WI38 (cell line): ENCODE measurements around the gene ITGB6.
"Not testable (repeated sequence)": the region's sequence is repeated elsewhere in the genome, so short reads cannot be mapped to it uniquely, and the experiment has no call there.

ENCODE experiments used
- H3K4me3 ChIP-seq: 2 replicates; pipeline ENCODE4 v1.5.1; 2011; ENCODE audit warnings: low read depth, mild to moderate bottlenecking, control low read depth, low read length
- TF ChIP-seq, protein P1 (sequence below): IDR thresholded peaks from 2 replicates; pipeline ENCODE4 v1.5.1; 2012; ENCODE audit warnings: low read depth, mild to moderate bottlenecking, control low read depth, low read length

The ITGB6 gene

DNA sequence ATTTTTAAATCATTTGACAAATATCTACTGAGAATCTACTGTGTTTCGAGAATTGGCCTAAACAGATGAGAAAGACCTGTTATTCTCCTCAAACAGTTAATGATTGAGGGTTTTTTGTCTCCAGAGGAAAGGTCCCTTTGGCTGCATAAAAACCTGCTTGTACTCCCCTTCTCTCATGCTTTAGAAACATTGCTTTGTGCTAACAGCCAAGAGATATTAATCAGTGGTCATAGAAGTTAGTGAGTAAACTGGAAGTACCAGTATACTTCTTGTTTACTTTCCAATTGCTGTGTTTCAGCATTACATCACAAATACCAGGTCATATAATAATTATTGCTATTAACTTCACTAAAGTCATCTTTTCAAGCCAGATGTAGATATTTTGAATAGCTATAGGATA is 34.1 kb downstream of the ITGB6 start:
- no peak overlapping the region for H3K4me3 ChIP-seq
- TF ChIP-seq, protein P1, sequence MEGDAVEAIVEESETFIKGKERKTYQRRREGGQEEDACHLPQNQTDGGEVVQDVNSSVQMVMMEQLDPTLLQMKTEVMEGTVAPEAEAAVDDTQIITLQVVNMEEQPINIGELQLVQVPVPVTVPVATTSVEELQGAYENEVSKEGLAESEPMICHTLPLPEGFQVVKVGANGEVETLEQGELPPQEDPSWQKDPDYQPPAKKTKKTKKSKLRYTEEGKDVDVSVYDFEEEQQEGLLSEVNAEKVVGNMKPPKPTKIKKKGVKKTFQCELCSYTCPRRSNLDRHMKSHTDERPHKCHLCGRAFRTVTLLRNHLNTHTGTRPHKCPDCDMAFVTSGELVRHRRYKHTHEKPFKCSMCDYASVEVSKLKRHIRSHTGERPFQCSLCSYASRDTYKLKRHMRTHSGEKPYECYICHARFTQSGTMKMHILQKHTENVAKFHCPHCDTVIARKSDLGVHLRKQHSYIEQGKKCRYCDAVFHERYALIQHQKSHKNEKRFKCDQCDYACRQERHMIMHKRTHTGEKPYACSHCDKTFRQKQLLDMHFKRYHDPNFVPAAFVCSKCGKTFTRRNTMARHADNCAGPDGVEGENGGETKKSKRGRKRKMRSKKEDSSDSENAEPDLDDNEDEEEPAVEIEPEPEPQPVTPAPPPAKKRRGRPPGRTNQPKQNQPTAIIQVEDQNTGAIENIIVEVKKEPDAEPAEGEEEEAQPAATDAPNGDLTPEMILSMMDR, result no peak

GRCh38 chr2:160165081-160165480 is 35.0 kb downstream of the ITGB6 start:
- no peak overlapping the region for H3K4me3 ChIP-seq
- TF ChIP-seq, protein P1, result no peak

- TF ChIP-seq, protein P1, result no peak
- no peak overlapping the region for H3K4me3 ChIP-seq
Observed at GRCh38 chr2:160157861-160158829, 41.9 kb downstream of the ITGB6 start.

DNA sequence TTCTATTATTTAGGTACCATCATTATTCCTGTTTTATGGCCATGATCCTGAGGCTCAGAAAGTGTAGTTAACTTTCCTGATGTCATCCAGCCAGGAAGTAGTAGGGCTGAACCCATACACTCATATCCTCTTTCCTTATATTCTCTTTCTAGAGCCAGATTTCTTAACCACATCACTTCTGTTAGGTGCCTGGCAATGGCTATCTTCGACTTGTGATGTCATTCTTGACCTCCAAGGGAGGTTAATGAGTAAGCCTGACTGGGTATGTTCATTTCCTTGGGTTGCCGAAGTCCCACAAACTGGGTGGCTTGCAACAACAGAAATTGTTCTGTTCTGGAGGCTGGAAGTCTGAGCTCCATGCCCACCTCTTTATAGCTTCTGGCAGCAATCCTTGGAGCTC is 43.4 kb downstream of the ITGB6 start:
- H3K4me3 ChIP-seq, result no peak overlapping the region
- TF ChIP-seq, protein P1, result no peak

DNA sequence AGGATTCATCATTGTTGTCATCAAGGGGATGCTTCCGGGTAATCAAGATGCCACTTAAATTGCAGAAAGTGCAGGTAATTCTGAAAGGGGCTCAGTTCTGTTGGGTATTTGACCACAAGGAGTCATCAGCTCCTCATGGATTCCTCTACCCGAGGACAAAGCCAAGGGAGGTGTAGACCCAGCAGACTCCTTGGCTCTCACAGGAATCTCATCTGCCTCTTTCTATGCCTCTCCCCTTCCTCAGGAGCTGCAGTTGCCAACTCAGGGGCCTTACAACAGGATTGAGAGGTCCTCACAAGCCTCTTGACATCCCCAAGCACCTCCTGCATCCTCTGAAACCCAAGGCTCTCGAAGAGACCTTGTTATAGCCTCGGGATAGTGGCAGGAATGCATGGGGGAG is 44.0 kb downstream of the ITGB6 start:
- H3K4me3 ChIP-seq, result no peak overlapping the region
- TF ChIP-seq, protein P1, result no peak

- not testable (repeated sequence) for H3K4me3 ChIP-seq
Observed at GRCh38 chr2:160148419-160148818, 51.7 kb downstream of the ITGB6 start.

DNA sequence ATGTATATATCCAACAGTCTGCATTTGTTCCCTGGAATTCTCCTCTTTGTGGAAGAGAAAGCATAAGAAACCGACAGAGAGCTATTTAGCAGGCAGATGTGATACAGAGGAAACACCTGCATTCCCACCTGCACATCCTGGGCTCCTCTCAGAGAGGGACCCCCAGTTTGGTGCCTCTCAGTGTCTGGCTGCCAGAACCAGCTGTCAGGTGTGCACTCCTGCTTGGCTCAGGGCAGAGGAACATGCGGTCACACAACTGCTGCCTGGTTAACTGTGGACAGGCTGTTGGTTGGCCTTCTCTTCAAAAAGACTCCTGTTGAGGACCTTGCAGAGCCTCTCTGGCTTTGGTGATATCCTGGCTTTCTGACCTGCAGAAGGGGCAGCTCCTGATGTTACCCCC is 54.6 kb downstream of the ITGB6 start:
- TF ChIP-seq, protein P1, result no peak
- no peak overlapping the region for H3K4me3 ChIP-seq
